Stimulated activated naive CD4-positive, alpha-beta T cell (primary cell): ENCODE data around the gene DMRT2.

Experiments
- DNase-seq, 6 experiments: peaks; one replicate each; lab custom pipeline; 2025; lab: John Stamatoyannopoulos, UW

DMRT2 gene

GRCh38 chr9:1050125-1050895, at the start of gene DMRT2:
TSS of gene DMRT2 (plus strand) at chr9:1050357. CDS start at chr9:1051614, 1,257 bp downstream.
- no peak for DNase-seq

- no peak for DNase-seq
Observed at GRCh38 chr9:1001838-1002237, 48.3 kb upstream of the DMRT2 start.

GRCh38 chr9:1002678-1003077, 47.5 kb upstream of the DMRT2 start:
- no peak for DNase-seq

- no peak for DNase-seq
Observed at GRCh38 chr9:1005043-1005667, 45.0 kb upstream of the DMRT2 start.

GRCh38 chr9:1007312-1007711, 42.8 kb upstream of the DMRT2 start:
- DNase-seq: no peak

GRCh38 chr9:1008216-1008615, 41.9 kb upstream of the DMRT2 start:
- no peak for DNase-seq

- DNase-seq: peak in 5 of 6 experiments; percentile 39 to 65 (median 43)
Observed at GRCh38 chr9:1009101-1009707, 41.0 kb upstream of the DMRT2 start.

GRCh38 chr9:1013021-1013420, 37.1 kb upstream of the DMRT2 start:
- DNase-seq: no peak

- no peak for DNase-seq
Observed at GRCh38 chr9:1014225-1014624, 35.9 kb upstream of the DMRT2 start.

- no peak for DNase-seq
Observed at GRCh38 chr9:1014640-1015039, 35.5 kb upstream of the DMRT2 start.

GRCh38 chr9:1018121-1018520, 32.0 kb upstream of the DMRT2 start:
- DNase-seq: no peak

GRCh38 chr9:1024112-1024511, 26.0 kb upstream of the DMRT2 start:
- DNase-seq: no peak

GRCh38 chr9:1025131-1025530, 25.0 kb upstream of the DMRT2 start:
- DNase-seq: no peak

GRCh38 chr9:1026219-1026618, 23.9 kb upstream of the DMRT2 start:
- DNase-seq: no peak

GRCh38 chr9:1028501-1029190, 21.5 kb upstream of the DMRT2 start:
- no peak for DNase-seq

GRCh38 chr9:1031951-1032601, 18.1 kb upstream of the DMRT2 start:
- DNase-seq: no peak

- DNase-seq: no peak
Observed at GRCh38 chr9:1034271-1034670, 15.9 kb upstream of the DMRT2 start.

GRCh38 chr9:1039589-1039988, 10.6 kb upstream of the DMRT2 start:
- no peak for DNase-seq

GRCh38 chr9:1042466-1042865, 7.7 kb upstream of the DMRT2 start:
- DNase-seq: no peak

- DNase-seq: no peak
Observed at GRCh38 chr9:1044643-1045042, 5.5 kb upstream of the DMRT2 start.

GRCh38 chr9:1046639-1047572, 3.3 kb upstream of the DMRT2 start:
- peak in 1 of 6 experiments; percentile 5 for DNase-seq
